ENCODE measurements around the gene SLC27A1. TPM values are rescaled to one million over a fixed set of nuclear protein-coding genes. Genes with fewer than 3 reads are reported as not detected.

SLC27A1 gene
- total and polyA plus RNA-seq, 9 of the 15 experiments (the other 6 are each of a cell fraction or from before 2014, with no cell fraction given) = 0.06 to 3.0 (median 1.1) TPM

DNA sequence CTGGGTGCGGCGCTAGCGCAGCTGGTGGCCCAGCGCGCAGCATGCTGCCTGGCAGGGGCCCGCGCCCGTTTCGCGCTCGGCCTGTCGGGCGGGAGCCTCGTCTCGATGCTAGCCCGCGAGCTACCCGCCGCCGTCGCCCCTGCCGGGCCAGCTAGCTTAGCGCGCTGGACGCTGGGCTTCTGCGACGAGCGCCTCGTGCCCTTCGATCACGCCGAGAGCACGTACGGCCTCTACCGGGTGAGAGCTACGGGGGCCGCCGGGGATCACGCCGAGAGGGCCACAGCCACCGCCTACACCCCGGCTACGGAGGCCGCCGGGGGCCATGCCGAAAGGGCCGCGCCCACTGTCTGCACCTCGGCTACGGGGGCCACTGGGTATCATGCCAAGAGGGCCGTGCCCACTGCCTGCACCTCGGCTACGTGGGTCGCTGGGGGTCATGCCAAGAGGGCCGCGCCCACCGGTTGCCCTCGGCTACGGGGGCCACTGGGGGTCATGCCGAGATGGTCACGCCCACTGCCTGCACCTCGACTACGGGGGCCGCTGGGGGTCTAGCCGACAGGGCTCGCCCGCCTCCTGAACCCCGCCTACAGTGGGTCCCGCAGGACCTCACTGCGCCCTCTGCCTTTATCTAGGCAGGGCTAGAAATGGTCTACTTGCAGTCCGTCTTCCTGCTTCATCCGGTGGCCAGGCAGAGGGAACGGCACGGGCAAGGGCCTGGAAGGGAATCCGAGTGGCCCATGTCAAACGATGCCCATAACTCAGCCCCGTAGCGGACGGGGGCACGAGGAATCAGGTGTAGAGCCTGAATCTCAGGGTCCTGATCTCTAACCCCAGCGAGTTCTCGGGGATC, 41.6 kb downstream of the SLC27A1 start (continued):
- TF ChIP-seq, protein P1, sequence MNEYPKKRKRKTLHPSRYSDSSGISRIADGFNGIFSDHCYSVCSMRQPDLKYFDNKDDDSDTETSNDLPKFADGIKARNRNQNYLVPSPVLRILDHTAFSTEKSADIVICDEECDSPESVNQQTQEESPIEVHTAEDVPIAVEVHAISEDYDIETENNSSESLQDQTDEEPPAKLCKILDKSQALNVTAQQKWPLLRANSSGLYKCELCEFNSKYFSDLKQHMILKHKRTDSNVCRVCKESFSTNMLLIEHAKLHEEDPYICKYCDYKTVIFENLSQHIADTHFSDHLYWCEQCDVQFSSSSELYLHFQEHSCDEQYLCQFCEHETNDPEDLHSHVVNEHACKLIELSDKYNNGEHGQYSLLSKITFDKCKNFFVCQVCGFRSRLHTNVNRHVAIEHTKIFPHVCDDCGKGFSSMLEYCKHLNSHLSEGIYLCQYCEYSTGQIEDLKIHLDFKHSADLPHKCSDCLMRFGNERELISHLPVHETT (CRISPR knock-in tag; conservative IDR thresholded peaks at IDR 0.05 in 1 of 2, IDR thresholded peaks at IDR 0.05 in 1 of 2) = peak in 1 of 2 experiments; percentile 90; a peak in 2 of 4 replicates
- peak; percentile 55 for TF ChIP-seq FIP1L1 (IDR thresholded peaks at IDR 0.05; ENCODE audit: low read depth, low read length, poor library complexity, severe bottlenecking)
- TF ChIP-seq GATAD2B (IDR thresholded peaks at IDR 0.05; ENCODE audit: borderline replicate concordance) = no peak
- no peak for TF ChIP-seq ZSCAN29 (IDR thresholded peaks at IDR 0.05)
- TF ChIP-seq HNRNPUL1 (IDR thresholded peaks at IDR 0.05; ENCODE audit: low read length) = no peak
- TF ChIP-seq, protein P2, sequence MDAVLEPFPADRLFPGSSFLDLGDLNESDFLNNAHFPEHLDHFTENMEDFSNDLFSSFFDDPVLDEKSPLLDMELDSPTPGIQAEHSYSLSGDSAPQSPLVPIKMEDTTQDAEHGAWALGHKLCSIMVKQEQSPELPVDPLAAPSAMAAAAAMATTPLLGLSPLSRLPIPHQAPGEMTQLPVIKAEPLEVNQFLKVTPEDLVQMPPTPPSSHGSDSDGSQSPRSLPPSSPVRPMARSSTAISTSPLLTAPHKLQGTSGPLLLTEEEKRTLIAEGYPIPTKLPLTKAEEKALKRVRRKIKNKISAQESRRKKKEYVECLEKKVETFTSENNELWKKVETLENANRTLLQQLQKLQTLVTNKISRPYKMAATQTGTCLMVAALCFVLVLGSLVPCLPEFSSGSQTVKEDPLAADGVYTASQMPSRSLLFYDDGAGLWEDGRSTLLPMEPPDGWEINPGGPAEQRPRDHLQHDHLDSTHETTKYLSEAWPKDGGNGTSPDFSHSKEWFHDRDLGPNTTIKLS (IDR thresholded peaks at IDR 0.05; ENCODE audit: borderline replicate concordance, low read depth) = peak; percentile 71; the same call in 1 of the 2 replicates
- peak; percentile 67; the same call in 1 of the 2 replicates for TF ChIP-seq ERF (CRISPR knock-in tag; IDR thresholded peaks at IDR 0.05)
- TF ChIP-seq KLF10 (CRISPR knock-in tag; IDR thresholded peaks at IDR 0.05) = no peak
- TF ChIP-seq BDP1 (IDR thresholded peaks at IDR 0.05; ENCODE audit: insufficient read depth, insufficient read length) = no peak
- TF ChIP-seq CEBPB (tag; IDR thresholded peaks at IDR 0.05) = no peak
- 0 out of 2 replicates have a peak, but pooled peaks have one; percentile 9 for TF ChIP-seq CBFA2T2 (conservative IDR thresholded peaks at IDR 0.05)
- peak; percentile 85 for TF ChIP-seq FUS (optimal IDR thresholded peaks at IDR 0.05; ENCODE audit: low read depth, low read length)
- TF ChIP-seq ETS2 (tag; IDR thresholded peaks at IDR 0.05; ENCODE audit: borderline replicate concordance, poor library complexity, severe bottlenecking) = no peak
- TF ChIP-seq ZNF830 (CRISPR knock-in tag; IDR thresholded peaks at IDR 0.05) = no peak
- TF ChIP-seq MXD1 (CRISPR knock-in tag; IDR thresholded peaks at IDR 0.05; ENCODE audit: borderline replicate concordance, poor library complexity, severe bottlenecking) = peak; percentile 41
- no peak for TF ChIP-seq ZNF444 (CRISPR knock-in tag; IDR thresholded peaks at IDR 0.05)
- TF ChIP-seq CREM (IDR thresholded peaks at IDR 0.05; ENCODE audit: low read depth) = peak; percentile 59
- peak; percentile 70; the same call in 1 of the 2 replicates for TF ChIP-seq CBFB (CRISPR knock-in tag; IDR thresholded peaks at IDR 0.05)
- peak; percentile 38; the same call in 1 of the 2 replicates for TF ChIP-seq GABPA (tag; conservative IDR thresholded peaks at IDR 0.05; ENCODE audit: low read depth)
- no peak for TF ChIP-seq ASH1L (IDR thresholded peaks at IDR 0.05; ENCODE audit: borderline replicate concordance, low read depth, partially characterized antibody)
- peak; percentile 79; the same call in 1 of the 2 replicates for TF ChIP-seq ZC3H4 (CRISPR knock-in tag; IDR thresholded peaks at IDR 0.05; ENCODE audit: borderline replicate concordance)
- TF ChIP-seq TGIF2 (CRISPR knock-in tag; IDR thresholded peaks at IDR 0.05) = peak; percentile 85
- no peak; a peak in 1 of 4 replicates for TF ChIP-seq CSDE1 (IDR thresholded peaks at IDR 0.05)
- peak; percentile 86; the same call in 1 of the 2 replicates for TF ChIP-seq NR3C1 (CRISPR knock-in tag; IDR thresholded peaks at IDR 0.05)
